NAMALWA (cell line): ENCODE data around the gene ZRANB1.

Experiments used
- DNase-seq: peaks from one replicate; pipeline ENCODE4 v3.0.0-alpha.2; 2015; ENCODE audit warnings: low spot score

ZRANB1 gene

DNA sequence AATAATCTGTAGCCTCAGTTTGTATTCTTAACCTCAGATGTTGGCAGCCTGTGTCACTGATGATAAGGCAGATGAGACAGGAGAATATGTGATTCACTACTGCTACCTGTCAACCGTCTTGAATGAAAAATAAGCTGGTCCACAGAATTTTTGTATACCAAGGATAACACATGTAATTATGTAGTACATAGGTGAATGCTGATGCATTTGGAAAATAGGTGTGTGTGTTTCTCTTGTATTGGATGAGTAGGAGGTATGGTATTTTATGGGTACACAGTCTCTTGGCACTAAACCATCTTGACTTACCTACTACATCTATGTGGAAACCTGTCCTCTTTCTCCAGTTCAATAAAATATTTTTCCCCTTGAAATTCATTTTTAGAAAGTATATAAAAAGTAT lies 20.7 kb upstream of the ZRANB1 start:
- no peak for DNase-seq

DNA sequence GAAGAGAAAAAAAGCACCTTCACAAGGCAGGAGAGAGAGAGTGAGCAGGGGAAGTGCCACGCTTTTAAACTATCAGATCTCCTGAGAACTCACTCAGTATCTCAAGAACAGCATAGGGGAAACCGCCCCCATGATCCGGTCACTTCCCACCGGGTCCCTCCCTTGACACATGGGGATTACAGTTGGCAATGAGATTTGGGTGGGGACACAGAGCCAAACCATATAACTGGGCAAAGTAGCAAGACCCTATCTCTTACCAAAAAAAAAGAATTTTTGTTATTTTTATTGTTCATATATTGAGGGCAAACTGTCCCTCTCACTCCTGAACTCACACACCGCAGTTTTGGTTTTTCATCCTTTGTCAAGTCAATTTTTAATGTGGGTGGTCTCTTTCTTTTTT lies 18.2 kb upstream of the ZRANB1 start:
- DNase-seq = no peak

DNA sequence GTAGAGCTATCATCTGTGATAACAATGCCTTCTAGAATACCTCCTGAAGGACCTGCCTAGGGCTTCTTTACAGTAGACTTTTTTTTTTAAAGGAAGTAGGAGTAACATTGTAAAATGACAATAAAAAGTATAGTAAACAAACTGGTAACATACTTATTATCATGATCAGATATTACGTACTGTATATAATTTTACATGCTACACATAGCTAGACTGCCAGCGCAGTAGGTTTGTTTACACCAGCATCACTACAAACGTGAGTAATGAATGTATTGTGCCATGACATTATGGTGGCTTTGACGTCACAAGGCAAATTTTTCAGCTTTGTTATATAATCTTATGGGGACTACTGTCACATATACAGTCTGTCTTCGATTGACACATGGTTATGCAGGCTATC lies 15.4 kb upstream of the ZRANB1 start:
- DNase-seq = no peak

DNA sequence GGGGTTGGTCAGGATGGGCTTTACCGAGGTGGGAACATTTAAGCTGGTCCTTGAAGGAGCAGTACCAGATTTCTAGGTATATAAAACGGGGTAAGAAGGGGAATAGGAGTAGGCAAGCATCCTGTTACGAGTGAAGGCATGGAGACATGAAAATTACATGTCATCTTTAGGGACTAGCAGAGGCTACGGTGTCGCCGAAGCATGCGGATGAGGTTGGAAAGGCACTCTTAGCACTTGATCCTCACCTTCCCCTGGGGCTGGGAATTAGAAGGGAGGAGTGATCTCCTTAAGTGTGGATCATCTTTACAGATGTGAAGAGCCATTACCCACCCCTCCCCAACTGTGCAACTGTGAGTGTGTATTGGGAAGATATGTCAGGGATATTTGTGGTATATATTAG lies 13.8 kb upstream of the ZRANB1 start:
- DNase-seq = no peak

DNA sequence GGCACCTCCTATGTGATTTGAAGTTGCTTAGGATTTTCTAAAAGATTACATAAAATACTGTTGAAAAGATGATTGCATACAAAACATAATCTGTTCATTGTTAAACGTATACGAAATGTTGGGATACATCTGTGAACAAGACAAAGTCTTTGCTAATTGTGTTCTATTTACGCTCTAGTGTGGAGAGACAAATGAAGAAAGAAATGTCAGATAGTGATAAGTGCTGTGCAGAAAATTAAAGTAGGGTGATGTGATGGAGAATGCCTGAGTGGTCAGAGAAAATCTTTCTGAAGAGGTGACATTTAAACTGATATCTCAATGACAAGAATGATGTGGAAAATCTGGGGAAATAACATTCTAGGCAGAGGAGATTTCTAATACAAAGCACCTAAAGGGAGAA lies 13.4 kb upstream of the ZRANB1 start:
- DNase-seq = no peak

DNA sequence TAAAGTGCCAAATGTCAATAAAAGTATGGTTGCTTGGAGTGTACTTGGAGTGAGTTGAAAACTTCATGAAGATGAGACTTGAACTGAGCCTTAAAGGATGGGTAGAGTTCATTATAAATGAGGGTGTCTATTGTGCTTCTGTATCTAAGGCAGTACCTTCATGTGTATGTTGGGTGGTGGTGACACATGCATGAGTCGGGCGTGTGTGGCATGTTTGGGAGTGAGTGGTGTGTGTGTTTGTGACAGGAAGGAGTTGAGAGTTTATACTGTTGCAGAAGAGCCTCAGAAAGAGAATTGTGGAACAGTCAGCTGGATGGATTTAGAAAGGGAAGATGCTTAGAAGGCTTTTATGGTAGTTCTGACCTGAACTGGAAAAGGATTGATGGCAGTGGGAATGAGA lies 6.0 kb upstream of the ZRANB1 start:
- no peak for DNase-seq

DNA sequence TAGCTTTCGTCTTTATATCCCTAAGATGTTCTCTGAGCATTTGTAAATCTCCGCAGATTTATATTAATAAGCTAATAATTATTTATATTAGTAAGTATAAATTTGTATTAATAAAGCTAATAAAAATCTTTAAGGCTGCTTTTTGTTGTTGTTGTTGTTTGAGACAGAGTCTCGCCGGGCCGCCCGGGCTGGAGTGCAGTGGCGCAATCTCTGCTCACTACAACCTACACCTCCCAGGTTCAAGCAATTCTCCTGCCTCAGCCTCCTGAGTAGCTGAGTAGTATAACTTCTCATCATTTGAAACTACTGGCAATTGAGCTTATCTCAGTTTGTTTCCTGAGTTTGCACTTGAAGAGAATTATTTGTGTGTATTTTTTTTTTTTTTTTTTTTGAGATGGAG lies 5.1 kb upstream of the ZRANB1 start:
- DNase-seq = no peak

GRCh38 chr10:124939290-124939689 lies 2.6 kb upstream of the ZRANB1 start:
- no peak for DNase-seq

DNA sequence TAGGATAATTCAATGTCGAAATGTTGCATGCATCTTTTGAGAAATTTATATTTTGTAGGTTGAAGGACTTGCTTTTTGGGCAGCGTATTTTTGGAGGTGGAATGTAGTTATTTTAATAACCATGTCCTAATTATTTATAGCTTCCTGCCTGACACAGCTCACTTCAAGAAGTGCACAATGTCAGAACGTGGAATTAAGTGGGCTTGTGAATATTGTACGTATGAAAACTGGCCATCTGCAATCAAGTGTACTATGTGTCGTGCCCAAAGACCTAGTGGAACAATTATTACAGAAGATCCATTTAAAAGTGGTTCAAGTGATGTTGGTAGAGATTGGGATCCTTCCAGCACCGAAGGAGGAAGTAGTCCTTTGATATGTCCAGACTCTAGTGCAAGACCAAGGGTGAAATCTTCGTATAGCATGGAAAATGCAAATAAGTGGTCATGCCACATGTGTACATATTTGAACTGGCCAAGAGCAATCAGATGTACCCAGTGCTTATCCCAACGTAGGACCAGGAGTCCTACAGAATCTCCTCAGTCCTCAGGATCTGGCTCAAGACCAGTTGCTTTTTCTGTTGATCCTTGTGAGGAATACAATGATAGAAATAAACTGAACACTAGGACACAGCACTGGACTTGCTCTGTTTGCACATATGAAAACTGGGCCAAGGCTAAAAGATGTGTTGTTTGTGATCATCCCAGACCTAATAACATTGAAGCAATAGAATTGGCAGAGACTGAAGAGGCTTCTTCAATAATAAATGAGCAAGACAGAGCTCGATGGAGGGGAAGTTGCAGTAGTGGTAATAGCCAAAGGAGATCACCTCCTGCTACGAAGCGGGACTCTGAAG lies 620 bp downstream of the ZRANB1 start:
- no peak for DNase-seq

- no peak for DNase-seq
Measured at GRCh38 chr10:124943301-124944092, 1.6 kb downstream of the ZRANB1 start.

DNA sequence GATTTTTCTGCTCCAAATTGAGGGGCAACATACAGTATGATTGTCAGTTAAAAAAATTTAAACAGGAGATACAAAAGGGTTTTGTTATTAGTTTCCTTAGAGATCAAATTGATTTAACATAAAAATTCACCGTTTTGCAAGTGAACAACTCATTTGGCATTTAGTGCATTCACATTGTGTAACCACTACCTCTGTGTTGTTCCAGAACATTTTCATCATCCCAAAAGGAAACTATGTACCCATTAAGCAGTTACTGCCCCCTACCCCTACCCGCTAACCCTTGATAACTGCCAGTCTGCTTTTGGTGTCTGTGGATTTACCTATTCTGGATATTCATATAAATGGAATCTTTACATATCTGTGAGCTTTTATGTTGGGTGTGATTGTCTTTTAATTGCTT lies 3.1 kb downstream of the ZRANB1 start:
- DNase-seq = no peak

DNA sequence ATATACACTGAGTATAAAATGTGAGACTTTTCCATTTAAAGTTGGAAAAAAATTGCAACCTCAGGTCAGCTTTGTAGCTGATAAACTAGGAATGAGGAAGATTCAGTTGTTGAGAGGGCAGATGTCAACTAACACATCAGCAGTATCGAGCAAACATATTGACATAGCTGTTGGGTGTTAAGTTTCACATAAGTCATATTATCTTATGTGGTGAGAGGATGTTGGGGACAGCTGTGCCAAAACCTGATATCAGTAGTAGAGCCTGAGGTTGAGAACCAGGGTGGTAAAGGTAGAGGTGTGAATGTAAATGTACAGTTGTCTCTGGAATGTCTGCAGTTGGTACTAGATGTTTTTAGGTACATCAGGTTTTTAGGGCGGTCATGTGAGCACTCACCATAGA lies 5.0 kb downstream of the ZRANB1 start:
- no peak for DNase-seq

DNA sequence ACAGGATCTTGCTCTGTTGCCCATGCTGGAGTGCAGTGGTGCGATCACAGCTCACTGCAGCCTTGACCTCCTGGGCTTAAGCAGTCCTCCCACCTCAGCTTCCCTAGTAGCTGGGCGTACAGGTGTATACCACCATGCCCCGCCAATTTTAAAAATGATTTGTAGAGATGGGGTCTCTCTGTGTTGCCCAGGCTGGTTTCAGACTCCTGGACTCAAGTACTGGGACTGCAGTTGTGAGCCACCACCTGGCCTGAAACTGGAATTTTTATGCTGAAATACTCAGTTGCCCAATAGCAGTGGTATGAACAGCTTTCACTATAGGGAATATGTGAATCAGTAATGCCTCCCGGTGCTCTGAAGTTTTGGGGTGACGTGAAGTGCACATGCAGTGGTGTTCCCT lies 7.6 kb downstream of the ZRANB1 start:
- DNase-seq = no peak

DNA sequence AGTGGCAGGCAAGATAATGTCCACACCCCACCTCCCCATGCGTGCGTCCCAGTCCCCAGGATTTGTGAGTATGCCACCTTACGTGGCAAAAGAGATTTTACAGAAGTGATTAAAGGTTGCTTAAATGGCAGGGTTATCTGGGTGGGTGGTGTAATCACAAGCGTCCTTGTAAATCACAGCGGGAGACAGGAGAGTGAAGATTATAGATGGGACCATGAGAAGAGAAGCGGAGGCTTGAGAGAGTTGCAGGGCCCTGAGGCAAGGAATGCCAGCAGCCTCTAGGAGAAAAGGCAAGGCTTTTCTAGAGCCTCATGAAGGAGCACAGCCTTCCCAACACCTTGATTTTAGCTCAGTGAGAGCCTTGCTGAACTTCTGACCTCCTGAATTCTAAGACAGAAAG lies 10.2 kb downstream of the ZRANB1 start:
- no peak for DNase-seq

GRCh38 chr10:124953421-124953820 lies 11.5 kb downstream of the ZRANB1 start:
- no peak for DNase-seq

DNA sequence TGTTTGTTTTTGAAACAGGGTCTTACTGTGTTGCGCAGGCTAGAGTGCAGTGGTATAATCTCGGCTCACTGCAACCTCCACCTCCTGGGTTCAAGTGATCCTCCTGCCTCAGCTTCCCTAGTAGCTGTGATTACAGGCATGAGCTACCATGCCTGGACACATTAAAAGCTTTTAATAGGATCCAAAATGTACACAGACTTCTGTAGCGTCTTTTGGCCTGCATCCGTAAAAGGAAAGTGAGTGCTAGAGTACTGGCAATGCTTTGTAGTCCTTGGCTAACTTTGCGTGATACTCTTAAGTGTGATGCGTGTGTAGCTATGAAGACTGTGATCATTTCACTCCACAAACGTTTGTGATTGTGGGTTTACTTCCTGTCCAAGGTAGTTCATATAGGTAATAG lies 13.3 kb downstream of the ZRANB1 start:
- DNase-seq = no peak

- no peak for DNase-seq
Measured at GRCh38 chr10:124955868-124956267, 13.9 kb downstream of the ZRANB1 start.

DNA sequence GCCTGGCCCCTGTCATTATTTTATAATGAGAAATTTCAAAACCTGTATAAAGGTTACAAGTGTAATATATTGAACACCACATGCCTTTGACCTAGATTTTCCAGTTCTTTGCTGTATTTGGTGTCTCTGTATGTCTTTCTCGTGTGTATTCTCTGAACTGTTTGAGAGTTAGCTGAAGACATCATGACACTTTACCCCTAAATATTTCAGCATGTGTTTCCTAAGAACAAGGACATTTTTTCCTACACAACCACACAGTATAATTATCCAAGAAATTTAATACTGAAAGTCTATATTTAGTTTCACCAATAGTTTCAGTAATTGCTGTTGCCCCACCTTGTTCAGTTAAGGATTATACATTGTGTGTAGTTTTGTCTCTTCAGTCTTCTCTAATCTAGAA lies 14.8 kb downstream of the ZRANB1 start:
- no peak for DNase-seq

DNA sequence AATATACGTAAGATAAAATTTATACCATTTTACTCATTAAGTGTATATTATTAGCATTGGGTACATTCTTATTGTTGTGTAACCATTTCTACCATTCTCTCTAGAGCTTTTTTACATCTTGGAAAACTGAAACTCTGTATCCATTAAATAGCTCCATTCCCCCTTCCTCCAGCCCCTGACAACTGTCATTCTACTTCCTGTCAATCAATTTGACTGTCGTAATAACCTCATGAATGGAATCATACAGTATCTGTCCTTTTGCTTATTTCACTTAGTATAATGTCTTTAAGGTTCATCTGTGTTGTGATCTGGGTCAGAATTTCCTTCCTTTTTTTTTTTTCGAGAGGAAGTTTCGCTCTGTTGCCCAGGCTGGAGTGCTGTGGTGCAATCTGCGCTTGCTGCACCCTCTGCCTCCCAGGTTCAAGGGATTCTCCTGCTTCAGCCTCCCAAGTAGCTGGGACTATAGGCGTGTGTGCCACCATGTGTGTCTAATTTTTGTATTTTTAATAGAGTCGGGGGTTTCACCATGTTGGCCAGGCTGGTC lies 15.6 kb downstream of the ZRANB1 start:
- DNase-seq = no peak

- DNase-seq = no peak
Measured at GRCh38 chr10:124959564-124959963, 17.6 kb downstream of the ZRANB1 start.

DNA sequence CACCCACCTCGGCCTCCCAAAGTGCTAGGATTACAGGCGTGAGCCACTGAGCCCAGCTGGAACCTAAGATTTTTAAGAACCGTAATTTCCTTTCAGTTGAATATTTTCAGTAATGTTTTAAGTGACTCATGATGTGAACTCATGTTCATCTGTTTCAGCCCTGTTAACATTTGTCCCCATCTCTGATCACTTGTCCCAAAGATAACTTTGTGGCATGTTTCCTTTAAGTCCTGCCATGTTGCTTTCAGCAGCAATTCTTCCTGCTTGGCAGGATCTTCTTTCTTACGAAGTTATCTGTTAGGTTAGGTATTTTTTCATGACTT lies 19.3 kb downstream of the ZRANB1 start:
- DNase-seq = no peak

GRCh38 chr10:124962421-124962820 lies 20.5 kb downstream of the ZRANB1 start:
- DNase-seq = no peak
